A549 treated with Hydrocortisone at 1 μM for 4 hours (cell line): Measurements from ENCODE around the gene PLA2G12B. TPM values are rescaled to one million over a fixed set of nuclear protein-coding genes. Genes with fewer than 3 reads are reported as not detected.

ENCODE experiments used
- total RNA-seq: library from RNA; stranded (reverse); fragments of 200-300 nt; extraction: Qiagen RNA extraction; gene quantifications from 5 replicates; pipeline ENCODE4 v1.2.3, GENCODE V29; 2022

Gene PLA2G12B, protein sequence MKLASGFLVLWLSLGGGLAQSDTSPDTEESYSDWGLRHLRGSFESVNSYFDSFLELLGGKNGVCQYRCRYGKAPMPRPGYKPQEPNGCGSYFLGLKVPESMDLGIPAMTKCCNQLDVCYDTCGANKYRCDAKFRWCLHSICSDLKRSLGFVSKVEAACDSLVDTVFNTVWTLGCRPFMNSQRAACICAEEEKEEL
- total RNA-seq = not detected in 5 replicates

DNA sequence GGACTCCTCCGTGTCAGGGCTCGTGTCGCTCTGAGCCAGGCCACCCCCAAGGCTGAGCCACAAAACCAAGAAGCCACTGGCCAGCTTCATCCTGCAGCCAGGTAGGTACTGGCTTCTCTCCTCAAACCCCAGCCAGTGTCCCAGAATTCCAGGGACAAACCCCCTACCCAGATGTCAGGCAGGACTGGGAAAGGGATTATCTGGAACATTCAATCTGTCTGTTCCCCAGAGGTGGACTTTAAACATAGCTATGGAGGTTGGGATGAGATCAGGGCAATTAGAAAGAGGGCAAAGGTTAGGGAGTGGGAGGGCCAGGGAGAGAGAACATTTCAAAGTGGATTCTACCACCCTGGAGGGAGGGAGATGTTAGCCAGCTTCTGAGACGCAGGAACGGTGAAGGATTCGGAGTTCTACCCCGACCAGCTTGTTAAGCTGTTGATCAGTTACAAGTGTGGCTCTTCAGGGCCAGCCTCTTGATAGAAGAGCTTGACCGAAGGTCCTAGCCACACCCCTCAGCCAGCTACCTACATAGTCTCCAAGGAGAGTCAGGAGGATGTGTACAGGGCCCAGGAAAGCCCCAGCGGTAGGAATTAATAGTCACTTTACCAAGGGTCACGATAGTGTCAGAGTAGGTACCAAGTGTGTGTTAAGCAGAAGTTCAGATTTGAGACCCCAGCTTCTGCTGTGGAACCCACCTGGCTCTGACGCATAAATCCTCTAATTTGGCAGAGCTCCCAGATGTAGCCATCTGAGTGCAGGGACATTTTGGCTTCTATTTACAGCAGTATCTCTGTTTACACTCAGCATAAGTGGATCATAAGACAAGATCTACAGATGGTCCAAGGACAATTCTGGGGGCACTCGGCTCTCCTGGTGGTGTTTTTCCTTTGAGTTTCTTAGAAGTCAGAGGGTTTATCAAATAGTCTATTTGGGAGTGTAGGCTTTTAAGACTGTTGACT is at the start of gene PLA2G12B:
TSS of gene PLA2G12B (minus strand) at position 211 of the 959 bp plus-strand sequence. CDS start at position 90, 121 bp downstream.

DNA sequence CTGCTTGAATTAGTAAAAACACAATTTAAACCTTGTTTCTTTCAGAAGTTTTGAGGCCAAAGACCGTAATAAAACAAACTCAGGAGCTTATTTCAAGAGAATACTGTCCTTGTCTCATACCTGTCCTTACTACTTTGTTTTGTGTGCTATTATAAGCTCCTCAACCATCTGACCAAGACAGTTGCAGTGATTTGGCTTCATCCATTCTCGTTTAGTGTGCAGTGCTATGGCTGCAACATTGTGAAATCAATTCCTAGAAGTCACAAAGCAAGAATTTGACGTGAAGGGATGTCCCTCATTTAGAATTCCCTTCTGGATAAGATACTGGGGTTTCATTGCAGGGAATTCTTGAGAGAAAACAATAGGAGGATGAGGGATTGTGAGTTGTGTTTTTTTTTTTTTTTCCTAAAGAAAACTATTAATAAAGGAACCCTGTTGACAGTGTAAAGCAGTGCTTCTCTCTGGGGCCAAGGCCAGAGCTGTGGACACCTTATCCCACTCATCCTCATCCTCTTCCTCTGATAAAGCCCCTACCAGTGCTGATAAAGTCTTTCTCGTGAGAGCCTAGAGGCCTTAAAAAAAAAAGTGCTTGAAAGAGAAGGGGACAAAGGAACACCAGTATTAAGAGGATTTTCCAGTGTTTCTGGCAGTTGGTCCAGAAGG is 61.3 kb downstream of the PLA2G12B start, which contains the start of gene OIT3:
TSS of gene OIT3 (plus strand) at position 604 of the 663 bp plus-strand sequence. CDS start 60 bp downstream, outside the sequence.

Other genes with a start within 250 kb of the PLA2G12B start
- gene OIT3, start 61.1 kb downstream of the PLA2G12B start, total RNA-seq = 0.07 TPM in 2 of 5 replicates, not detected in the others
- gene P4HA1, start 142.1 kb upstream of the PLA2G12B start, total RNA-seq = 18.2 to 32.1 TPM (median 22.0 TPM) in 5 replicates
- gene NUDT13, start 155.6 kb upstream of the PLA2G12B start, total RNA-seq = 2.6 to 3.9 TPM (median 3.4 TPM) in 5 replicates
- gene ECD, start 213.2 kb upstream of the PLA2G12B start, total RNA-seq = 25.0 to 31.0 TPM (median 26.6 TPM) in 5 replicates
- 7.0 to 9.2 TPM (median 7.5 TPM) in 5 replicates for gene FAM149B1, start 213.3 kb upstream of the PLA2G12B start, total RNA-seq